ENCODE measurements around the gene ALK. TPM values are rescaled to one million over a fixed set of nuclear protein-coding genes. Genes with fewer than 3 reads are reported as not detected.

The ALK gene
- total and polyA plus RNA-seq, 2 donors, result 0.19 to 0.21 TPM

- no peaks in the 10 kb centered on the region for H3K9me3 ChIP-seq (ENCODE audit: control insufficient read depth in 2 of 2, insufficient read depth in 1 of 2, low read length in 1 of 2)
- no peaks in the 10 kb centered on the region for H3K36me3 ChIP-seq (ENCODE audit: control insufficient read depth in 2 of 2, insufficient read depth in 2 of 2, low read length in 1 of 2)
- no peak overlapping the region for H3K27ac ChIP-seq (ENCODE audit: low read depth in 1 of 2, low read length in 1 of 2)
- no peaks in the 10 kb centered on the region for H3K4me1 ChIP-seq (ENCODE audit: control insufficient read depth in 2 of 2, insufficient read depth in 2 of 2, low read length in 2 of 2)
- 94% methylated on average over 6 of the region's 6 CpGs for WGBS
- no peak overlapping the region for H3K4me3 ChIP-seq (ENCODE audit: low read length in 2 of 2)
- no peaks in the 10 kb centered on the region for H3K27me3 ChIP-seq (ENCODE audit: control insufficient read depth in 2 of 2, insufficient read depth in 1 of 2, low read length in 1 of 2)
- DNase-seq (ENCODE audit: low read depth in 6 of 9, low spot score in 9 of 9), result no peak
These were observed 301.7 kb downstream of the ALK start for GRCh38 chr2:29619689-29620088.

GRCh38 chr2:29618024-29618423 lies 303.4 kb downstream of the ALK start:
- no peaks in the 10 kb centered on the region for H3K4me1 ChIP-seq (ENCODE audit: control insufficient read depth in 2 of 2, insufficient read depth in 2 of 2, low read length in 2 of 2)
- H3K36me3 ChIP-seq (ENCODE audit: control insufficient read depth in 2 of 2, insufficient read depth in 2 of 2, low read length in 1 of 2), result no peaks in the 10 kb centered on the region
- H3K27ac ChIP-seq (ENCODE audit: low read depth in 1 of 2, low read length in 1 of 2), result no peak overlapping the region
- no peaks in the 10 kb centered on the region for H3K9me3 ChIP-seq (ENCODE audit: control insufficient read depth in 2 of 2, insufficient read depth in 1 of 2, low read length in 1 of 2)
- DNase-seq (ENCODE audit: low read depth in 6 of 9, low spot score in 9 of 9), result no peak
- no peaks in the 10 kb centered on the region for H3K27me3 ChIP-seq (ENCODE audit: control insufficient read depth in 2 of 2, insufficient read depth in 1 of 2, low read length in 1 of 2)
- WGBS, result 92% methylated on average over 2 of the region's 2 CpGs
- H3K4me3 ChIP-seq (ENCODE audit: low read length in 2 of 2), result no peak overlapping the region

GRCh38 chr2:29617351-29617750 lies 304.0 kb downstream of the ALK start:
- H3K36me3 ChIP-seq (ENCODE audit: control insufficient read depth in 2 of 2, insufficient read depth in 2 of 2, low read length in 1 of 2), result no peaks in the 10 kb centered on the region
- H3K4me1 ChIP-seq (ENCODE audit: control insufficient read depth in 2 of 2, insufficient read depth in 2 of 2, low read length in 2 of 2), result no peaks in the 10 kb centered on the region
- H3K4me3 ChIP-seq (ENCODE audit: low read length in 2 of 2), result no peak overlapping the region
- DNase-seq (ENCODE audit: low read depth in 6 of 9, low spot score in 9 of 9), result no peak
- 85% methylated on average over 3 of the region's 3 CpGs for WGBS
- no peak overlapping the region for H3K27ac ChIP-seq (ENCODE audit: low read depth in 1 of 2, low read length in 1 of 2)
- no peaks in the 10 kb centered on the region for H3K9me3 ChIP-seq (ENCODE audit: control insufficient read depth in 2 of 2, insufficient read depth in 1 of 2, low read length in 1 of 2)
- no peaks in the 10 kb centered on the region for H3K27me3 ChIP-seq (ENCODE audit: control insufficient read depth in 2 of 2, insufficient read depth in 1 of 2, low read length in 1 of 2)

- H3K9me3 ChIP-seq (ENCODE audit: control insufficient read depth in 2 of 2, insufficient read depth in 1 of 2, low read length in 1 of 2), result no peaks in the 10 kb centered on the region
- H3K4me1 ChIP-seq (ENCODE audit: control insufficient read depth in 2 of 2, insufficient read depth in 2 of 2, low read length in 2 of 2), result no peaks in the 10 kb centered on the region
- no peaks in the 10 kb centered on the region for H3K27me3 ChIP-seq (ENCODE audit: control insufficient read depth in 2 of 2, insufficient read depth in 1 of 2, low read length in 1 of 2)
- no peak for DNase-seq (ENCODE audit: low read depth in 6 of 9, low spot score in 9 of 9)
- WGBS, result 56% methylated on average over 1 of the region's 1 CpG
- H3K36me3 ChIP-seq (ENCODE audit: control insufficient read depth in 2 of 2, insufficient read depth in 2 of 2, low read length in 1 of 2), result no peaks in the 10 kb centered on the region
- no peak overlapping the region for H3K4me3 ChIP-seq (ENCODE audit: low read length in 2 of 2)
- H3K27ac ChIP-seq (ENCODE audit: low read depth in 1 of 2, low read length in 1 of 2), result no peak overlapping the region
These were observed 304.8 kb downstream of the ALK start for GRCh38 chr2:29616569-29616968.

- no peaks in the 10 kb centered on the region for H3K4me1 ChIP-seq (ENCODE audit: control insufficient read depth in 2 of 2, insufficient read depth in 2 of 2, low read length in 2 of 2)
- no peaks in the 10 kb centered on the region for H3K9me3 ChIP-seq (ENCODE audit: control insufficient read depth in 2 of 2, insufficient read depth in 1 of 2, low read length in 1 of 2)
- no peak for DNase-seq (ENCODE audit: low read depth in 6 of 9, low spot score in 9 of 9)
- H3K27me3 ChIP-seq (ENCODE audit: control insufficient read depth in 2 of 2, insufficient read depth in 1 of 2, low read length in 1 of 2), result no peaks in the 10 kb centered on the region
- H3K36me3 ChIP-seq (ENCODE audit: control insufficient read depth in 2 of 2, insufficient read depth in 2 of 2, low read length in 1 of 2), result no peaks in the 10 kb centered on the region
- H3K4me3 ChIP-seq (ENCODE audit: low read length in 2 of 2), result no peak overlapping the region
- 88% methylated on average over 6 of the region's 6 CpGs for WGBS
- H3K27ac ChIP-seq (ENCODE audit: low read depth in 1 of 2, low read length in 1 of 2), result no peak overlapping the region
These were observed 305.5 kb downstream of the ALK start for GRCh38 chr2:29615841-29616240.

DNA sequence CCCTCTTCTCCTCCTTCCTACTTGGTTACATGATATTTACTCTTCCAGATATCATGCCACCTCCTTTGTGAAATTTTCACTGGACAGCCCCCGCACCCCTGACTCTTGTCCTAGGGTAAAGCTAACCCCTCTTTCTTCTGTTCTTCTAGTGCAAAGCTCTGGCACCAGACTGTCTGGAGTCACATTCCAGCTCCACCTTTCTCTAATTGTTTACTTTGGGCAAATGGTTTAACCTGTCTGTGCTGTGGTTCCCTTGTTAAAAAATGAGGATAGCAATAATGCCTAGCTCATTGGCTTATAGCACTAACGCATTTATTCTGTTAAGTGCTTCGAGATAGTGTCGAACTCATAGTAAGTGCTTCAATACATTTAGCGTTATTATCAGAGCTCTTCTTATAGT lies 306.2 kb downstream of the ALK start:
- Histone ChIP-seq H3K36me3 (ENCODE audit: control insufficient read depth in 2 of 2, insufficient read depth in 2 of 2, low read length in 1 of 2) (no peaks in the 10 kb centered on the region), H3K4me3 (ENCODE audit: low read length in 2 of 2) (no peak overlapping the region), H3K27me3 (ENCODE audit: control insufficient read depth in 2 of 2, insufficient read depth in 1 of 2, low read length in 1 of 2) (no peaks in the 10 kb centered on the region), H3K9me3 (ENCODE audit: control insufficient read depth in 2 of 2, insufficient read depth in 1 of 2, low read length in 1 of 2) (no peaks in the 10 kb centered on the region), H3K4me1 (ENCODE audit: control insufficient read depth in 2 of 2, insufficient read depth in 2 of 2, low read length in 2 of 2) (no peaks in the 10 kb centered on the region), H3K27ac (ENCODE audit: low read depth in 1 of 2, low read length in 1 of 2) (no peak overlapping the region)
- DNase-seq (ENCODE audit: low read depth in 6 of 9, low spot score in 9 of 9), result no peak
- WGBS, result 97% methylated on average over 5 of the region's 5 CpGs

- WGBS, result 87% methylated on average over 6 of the region's 6 CpGs
These were observed 307.0 kb downstream of the ALK start for GRCh38 chr2:29614295-29614830.

DNA sequence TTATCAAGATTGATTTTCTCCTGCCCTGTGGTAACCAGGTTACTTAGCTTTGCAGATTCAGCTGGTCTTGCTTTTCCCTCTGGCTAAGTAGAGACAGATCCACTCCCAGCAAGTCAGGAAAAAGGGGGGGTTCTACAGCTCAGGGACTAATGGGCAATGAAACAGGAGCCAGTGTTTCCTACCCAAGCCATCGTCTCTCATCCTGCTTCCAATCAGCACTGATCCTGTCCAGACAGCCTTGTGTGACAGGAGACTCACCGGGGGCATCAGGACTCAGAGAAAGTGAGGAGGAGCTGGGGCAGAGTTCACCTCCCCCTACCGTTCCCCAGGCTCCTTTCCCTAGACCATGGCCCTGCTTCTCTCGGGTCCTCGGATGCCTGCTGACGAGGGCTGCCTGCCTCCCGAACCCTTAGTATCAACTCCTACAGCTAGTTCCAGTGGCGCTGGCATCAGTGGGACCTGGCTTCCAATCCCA lies 307.6 kb downstream of the ALK start:
- no peaks in the 10 kb centered on the region for H3K9me3 ChIP-seq (ENCODE audit: control insufficient read depth in 2 of 2, insufficient read depth in 1 of 2, low read length in 1 of 2)
- no peaks in the 10 kb centered on the region for H3K36me3 ChIP-seq (ENCODE audit: control insufficient read depth in 2 of 2, insufficient read depth in 2 of 2, low read length in 1 of 2)
- no peaks in the 10 kb centered on the region for H3K4me1 ChIP-seq (ENCODE audit: control insufficient read depth in 2 of 2, insufficient read depth in 2 of 2, low read length in 2 of 2)
- no peak overlapping the region for H3K4me3 ChIP-seq (ENCODE audit: low read length in 2 of 2)
- no peaks in the 10 kb centered on the region for H3K27me3 ChIP-seq (ENCODE audit: control insufficient read depth in 2 of 2, insufficient read depth in 1 of 2, low read length in 1 of 2)
- no peak for DNase-seq (ENCODE audit: low read depth in 6 of 9, low spot score in 9 of 9)
- WGBS, result 94% methylated on average over 8 of the region's 8 CpGs
- no peak overlapping the region for H3K27ac ChIP-seq (ENCODE audit: low read depth in 1 of 2, low read length in 1 of 2)

More at GRCh38 chr2:29614295-29614830, 307.0 kb downstream of the ALK start:
- H3K27me3 ChIP-seq (ENCODE audit: control insufficient read depth in 2 of 2, insufficient read depth in 1 of 2, low read length in 1 of 2), result no peaks in the 10 kb centered on the region
- H3K9me3 ChIP-seq (ENCODE audit: control insufficient read depth in 2 of 2, insufficient read depth in 1 of 2, low read length in 1 of 2), result no peaks in the 10 kb centered on the region
- H3K4me1 ChIP-seq (ENCODE audit: control insufficient read depth in 2 of 2, insufficient read depth in 2 of 2, low read length in 2 of 2), result no peaks in the 10 kb centered on the region
- H3K36me3 ChIP-seq (ENCODE audit: control insufficient read depth in 2 of 2, insufficient read depth in 2 of 2, low read length in 1 of 2), result no peaks in the 10 kb centered on the region
- H3K27ac ChIP-seq (ENCODE audit: low read depth in 1 of 2, low read length in 1 of 2), result no peak overlapping the region
- no peak overlapping the region for H3K4me3 ChIP-seq (ENCODE audit: low read length in 2 of 2)
- no peak for DNase-seq (ENCODE audit: low read depth in 6 of 9, low spot score in 9 of 9)

GRCh38 chr2:29613067-29613466 lies 308.3 kb downstream of the ALK start:
- no peak overlapping the region for H3K4me3 ChIP-seq (ENCODE audit: low read length in 2 of 2)
- no peaks in the 10 kb centered on the region for H3K4me1 ChIP-seq (ENCODE audit: control insufficient read depth in 2 of 2, insufficient read depth in 2 of 2, low read length in 2 of 2)
- no peak for DNase-seq (ENCODE audit: low read depth in 6 of 9, low spot score in 9 of 9)
- WGBS, result 94% methylated on average over 3 of the region's 3 CpGs
- no peak overlapping the region for H3K27ac ChIP-seq (ENCODE audit: low read depth in 1 of 2, low read length in 1 of 2)
- no peaks in the 10 kb centered on the region for H3K36me3 ChIP-seq (ENCODE audit: control insufficient read depth in 2 of 2, insufficient read depth in 2 of 2, low read length in 1 of 2)
- no peaks in the 10 kb centered on the region for H3K27me3 ChIP-seq (ENCODE audit: control insufficient read depth in 2 of 2, insufficient read depth in 1 of 2, low read length in 1 of 2)
- H3K9me3 ChIP-seq (ENCODE audit: control insufficient read depth in 2 of 2, insufficient read depth in 1 of 2, low read length in 1 of 2), result no peaks in the 10 kb centered on the region

DNA sequence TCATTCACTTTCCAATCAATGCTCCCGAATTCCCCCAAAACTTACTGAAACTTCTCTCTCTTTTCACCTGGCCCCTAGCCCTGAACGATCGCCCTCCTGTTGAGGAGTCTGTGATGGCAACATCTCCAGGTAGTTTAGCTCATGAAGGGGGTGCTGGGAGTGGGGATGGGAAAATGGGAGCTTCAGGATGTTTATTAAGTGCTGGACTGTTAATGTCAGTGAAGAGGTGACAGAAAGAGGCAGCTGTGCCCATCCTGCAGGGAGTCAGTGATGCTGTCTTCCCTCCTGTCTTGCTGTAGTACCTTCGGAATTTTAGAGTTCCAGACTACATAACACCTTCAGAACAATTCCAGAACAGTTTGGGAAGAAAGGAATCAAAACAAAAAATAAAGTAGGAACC lies 308.8 kb downstream of the ALK start:
- Histone ChIP-seq H3K27me3 (ENCODE audit: control insufficient read depth in 2 of 2, insufficient read depth in 1 of 2, low read length in 1 of 2) (no peaks in the 10 kb centered on the region), H3K9me3 (ENCODE audit: control insufficient read depth in 2 of 2, insufficient read depth in 1 of 2, low read length in 1 of 2) (no peaks in the 10 kb centered on the region), H3K27ac (ENCODE audit: low read depth in 1 of 2, low read length in 1 of 2) (no peak overlapping the region), H3K4me1 (ENCODE audit: control insufficient read depth in 2 of 2, insufficient read depth in 2 of 2, low read length in 2 of 2) (no peaks in the 10 kb centered on the region), H3K36me3 (ENCODE audit: control insufficient read depth in 2 of 2, insufficient read depth in 2 of 2, low read length in 1 of 2) (no peaks in the 10 kb centered on the region), H3K4me3 (ENCODE audit: low read length in 2 of 2) (no peak overlapping the region)
- WGBS, result 95% methylated on average over 4 of the region's 4 CpGs
- DNase-seq (ENCODE audit: low read depth in 6 of 9, low spot score in 9 of 9), result no peak
